VCaP (cell line): ENCODE results near the gene TPI1.
"Not testable (repeated sequence)": the region's sequence is repeated elsewhere in the genome, so short reads cannot be mapped to it uniquely, and the experiment has no call there.

Source experiments
- H3K27ac ChIP-seq: fragments of 450-650 bp; 2 replicates; pipeline ENCODE4 v1.5.1; 2017
- CTCF ChIP-seq: fragments of 450-650 bp; conservative IDR thresholded peaks from 2 replicates; pipeline ENCODE4 v1.5.1; 2017; ENCODE audit warnings: mild to moderate bottlenecking, moderate library complexity

TPI1 gene

GRCh38 chr12:6890789-6891645, 23.7 kb downstream of the TPI1 start:
- peak overlapping the region; percentile 93 for H3K27ac ChIP-seq

GRCh38 chr12:6891646-6892001, 24.3 kb downstream of the TPI1 start:
- peak overlapping the region; percentile 93 for H3K27ac ChIP-seq
- TF ChIP-seq CTCF = no peak

More at GRCh38 chr12:6890789-6891645, 23.7 kb downstream of the TPI1 start:
- peak; percentile 98 for TF ChIP-seq CTCF

- not testable (repeated sequence) for H3K27ac ChIP-seq
Measured at GRCh38 chr12:6892683-6893082, 25.4 kb downstream of the TPI1 start.

GRCh38 chr12:6894321-6894720, 27.0 kb downstream of the TPI1 start:
- no peak for TF ChIP-seq CTCF
- no peak overlapping the region for H3K27ac ChIP-seq

GRCh38 chr12:6896846-6897435, 29.6 kb downstream of the TPI1 start:
- TF ChIP-seq CTCF = no peak
- no peak overlapping the region for H3K27ac ChIP-seq

- TF ChIP-seq CTCF = no peak
- peak overlapping the region; percentile 32; the same call in 1 of the 2 replicates for H3K27ac ChIP-seq
Measured at GRCh38 chr12:6899427-6899826, 32.1 kb downstream of the TPI1 start.

GRCh38 chr12:6899837-6900519, 32.6 kb downstream of the TPI1 start:
- no peak for TF ChIP-seq CTCF
- H3K27ac ChIP-seq = peak overlapping the region; percentile 32; the same call in 1 of the 2 replicates
